Heart right ventricle (tissue), 16 donors: Measurements from ENCODE around the gene SUFU. TPM values are rescaled to one million over a fixed set of nuclear protein-coding genes. Genes with fewer than 3 reads are reported as not detected.
A peak's percentile ranks its signal among the peaks of the same experiment; 100 is the strongest.

ENCODE experiments used
- ATAC-seq, 8 donors: fragments of 200-7000 bp; cut with Tn5 transposase; one replicate each; pipeline ENCODE4 v1.9.1; 2020; ENCODE audit warnings: mild to moderate bottlenecking in 8 of 8, moderate library complexity in 8 of 8, moderate number of reproducible peaks in 1 of 8
- DNase-seq, 2 donors: peaks; one replicate each; pipeline ENCODE4 v3.0.0-alpha.2; 2020
- H3K27ac ChIP-seq, 10 donors: fragments of 200-600 bp; sonication (generic) in 2 of 10; one replicate each; pipeline versions ENCODE4 v1.5.0 to v1.8.0; 2020 to 2022; ENCODE audit warnings: mild to moderate bottlenecking in 3 of 10
- H3K27me3 ChIP-seq, 7 donors: fragments of 200-600 bp; one replicate each; pipeline ENCODE4 v1.8.0; 2021 to 2022; ENCODE audit warnings: mild to moderate bottlenecking in 2 of 7
- H3K36me3 ChIP-seq, 9 donors: fragments of 200-600 bp; sonication (generic) in 1 of 9; one replicate each; pipeline versions ENCODE4 v1.5.0 to v1.8.0; 2020 to 2022; ENCODE audit warnings: mild to moderate bottlenecking in 2 of 9
- H3K4me1 ChIP-seq, 9 donors: fragments of 200-600 bp; sonication (generic) in 1 of 9; one replicate each; pipeline versions ENCODE4 v1.5.0 to v1.8.0; 2020 to 2022; ENCODE audit warnings: mild to moderate bottlenecking in 4 of 9
- H3K4me3 ChIP-seq, 10 donors: fragments of 200-600 bp; sonication (generic) in 2 of 10; one replicate each; pipeline versions ENCODE4 v1.5.0 to v1.8.0; 2020 to 2022; ENCODE audit warnings: mild to moderate bottlenecking in 7 of 10, moderate library complexity in 2 of 10
- H3K9me3 ChIP-seq, 11 donors: fragments of 200-600 bp in 10 of 11; sonication (generic) in 2 of 11; one replicate each; pipeline versions ENCODE4 v1.5.0 to v1.8.0; 2013 to 2022; ENCODE audit warnings: mild to moderate bottlenecking in 2 of 11, control low read depth in 1 of 11, moderate library complexity in 1 of 11
- CTCF ChIP-seq, 9 donors: fragments of 200-600 bp; sonication (generic) in 2 of 9; IDR thresholded peaks; one replicate each; pipeline versions ENCODE4 v1.5.0 to v1.8.0; 2021 to 2022; ENCODE audit warnings: antibody characterized with exemption in 9 of 9, mild to moderate bottlenecking in 5 of 9, moderate library complexity in 1 of 9
- WGBS, 2 donors: extraction: QIAGEN DNeasy Blood & Tissue Kit; methylation state at CpG; one replicate each; pipeline ENCODE4 v1.1.7; 2013; ENCODE audit warnings: inconsistent platforms in 1 of 2; 5-methylcytosine and 5-hydroxymethylcytosine counted together
- intact Hi-C, 10 donors: fragments of 100-400 bp; cut with DNase I; formaldehyde crosslinking; loops; one replicate each; pipeline versions ENCODE4 v1.11.1 to v1.14.2; 2022
- polyA plus RNA-seq, 2 donors: library from polyadenylated mRNA; stranded (reverse); fragments of 200-250 nt; gene quantifications; one replicate each; pipeline ENCODE4 v1.2.3, GENCODE V29; 2013
- total RNA-seq, 10 donors: library from RNA; stranded (reverse); fragmentation: NEBNext Ultra II Directional in 3 of 10; extraction: Animal tissue kit (Norgen Biotek cat#: 25700) in 3 of 10; gene quantifications; one replicate each; pipeline versions ENCODE4 v1.2.1 to v1.2.4, GENCODE V29; 2021 to 2023
- donor health status: Arrhythmogenic right ventricular cardiomyopathy.
- donor health status: ischemic (EF 13 %, LVEDD 7.1; RV severe dilation, severe dysfunction).
- donor health status: healthy with polysubstance abuse.
- donor health status: DM: no; HTN: yes; CAD: no.
- donor health status: DM: no; HTN: no; CAD: no.
- donor health status: ischemic (EF 25% LVEDD 6.9; RV normal size, moderate dysfunction).
- donor health status: ischemic (EF 25% LVEDD 5.7; RV mildly dilated, moderate dysfunction).
- donor health status: healthy.
- donor health status: DM: yes; HTN: yes; CAD: no.
- donor health status: Ischemic cardiomyopathy.
- donor health status: ischemic (EF 35%, LVEDD 5.7; RV mildly dilated, moderate dysfunction).
- donor health status: nonischemic (EF 11% LVEDD 7.7; RV severe dilation, severe dysfunction).
- donor health status: DM: yes; HTN: yes; CAD: no.
- donor health status: PGD.
- donor health status: ischemic (EF 29% LVEDD 5.4; RV normal size, mild dysfunction).
- donor health status: nonischemic (EF 23%, LVEDD 6.1; RV moderate dilation, normal function).

The SUFU gene
- total and polyA plus RNA-seq, 12 donors, result 3.3 to 10.1 (median 7.2) TPM

- no peaks in the 10 kb centered on the region for H3K9me3 ChIP-seq
- no peaks in the 10 kb centered on the region for H3K27me3 ChIP-seq
- peaks cover 12 to 84% (median 59%) of the 10 kb centered on the region in 9 donors for H3K4me1 ChIP-seq
- H3K4me3 ChIP-seq, result no peak overlapping the region
- intact Hi-C loops, result no loop called here
- ATAC-seq (no peak), DNase-seq (no peak)
- WGBS, 2 donors, result 90 to 93% methylated on average over 7 of the region's 7 CpGs
- H3K27ac ChIP-seq, result peak overlapping the region in 6 of 10 donors; percentile 4 to 61 (median 36)
- no peak for TF ChIP-seq CTCF (IDR thresholded peaks at IDR 0.05)
- H3K36me3 ChIP-seq, result peaks cover 0 to 40% (median 0%) of the 10 kb centered on the region in 9 donors
Measured at GRCh38 chr10:102613286-102613685, 109.5 kb downstream of the SUFU start.

GRCh38 chr10:102613785-102614184 is 110.0 kb downstream of the SUFU start:
- WGBS, 2 donors, result 56 to 61% methylated on average over 8 of the region's 8 CpGs

GRCh38 chr10:102614888-102615287 is 111.1 kb downstream of the SUFU start:
- Histone ChIP-seq H3K27ac (peak overlapping the region in 2 of 10 donors; percentile 43 to 58), H3K4me1 (peaks cover 21 to 94% (median 67%) of the 10 kb centered on the region in 9 donors), H3K36me3 (peaks cover 0 to 51% (median 0%) of the 10 kb centered on the region in 9 donors), H3K27me3 (no peaks in the 10 kb centered on the region), H3K9me3 (no peaks in the 10 kb centered on the region), H3K4me3 (no peak overlapping the region)
- ATAC-seq, result no peak
- whole genome bisulfite sequencing, 2 donors, result 96 to 97% methylated on average over 5 of the region's 5 CpGs
- intact Hi-C loops, result no loop called here
- no peak for DNase-seq
- TF ChIP-seq CTCF (IDR thresholded peaks at IDR 0.05), result no peak

More at GRCh38 chr10:102613785-102614184, 110.0 kb downstream of the SUFU start:
- DNase-seq, result no peak
- no peak for TF ChIP-seq CTCF (IDR thresholded peaks at IDR 0.05)
- intact Hi-C loops, result no loop called here
- peak overlapping the region in 6 of 10 donors; percentile 11 to 61 (median 42) for H3K27ac ChIP-seq
- no peak overlapping the region for H3K4me3 ChIP-seq
- ATAC-seq, result peak in 4 of 8 donors; percentile 16 to 55 (median 22)
- peaks cover 0 to 44% (median 0%) of the 10 kb centered on the region in 9 donors for H3K36me3 ChIP-seq
- H3K4me1 ChIP-seq, result peaks cover 12 to 89% (median 62%) of the 10 kb centered on the region in 9 donors
- no peaks in the 10 kb centered on the region for H3K9me3 ChIP-seq
- no peaks in the 10 kb centered on the region for H3K27me3 ChIP-seq

GRCh38 chr10:102615361-102615760 is 111.6 kb downstream of the SUFU start:
- Histone ChIP-seq H3K36me3 (peaks cover 0 to 51% (median 0%) of the 10 kb centered on the region in 9 donors), H3K4me1 (peaks cover 24 to 97% (median 67%) of the 10 kb centered on the region in 9 donors), H3K9me3 (no peaks in the 10 kb centered on the region), H3K27ac (peak overlapping the region in 8 of 10 donors; percentile 2 to 69 (median 46)), H3K4me3 (no peak overlapping the region), H3K27me3 (no peaks in the 10 kb centered on the region)
- intact Hi-C loops, result no loop called here
- ATAC-seq, result no peak
- no peak for DNase-seq
- TF ChIP-seq CTCF (IDR thresholded peaks at IDR 0.05), result peak in 6 of 9 donors; percentile 13 to 38 (median 23)
- WGBS, 2 donors, result 65 to 73% methylated on average over 7 of the region's 7 CpGs
